Liver (tissue), 3 donors: ENCODE data around the gene TXK.

Experiments
- CTCF ChIP-seq: fragments of 150-350 bp; IDR thresholded peaks from 2 replicates; pipeline ENCODE4 v1.5.1; 2017; ENCODE audit warnings: improper control_type of control experiment, low read depth, low read length; ENCODE audit not compliant: missing input control
- GABPA ChIP-seq, 2 donors: IDR thresholded peaks in 1 of 2; conservative IDR thresholded peaks in 1 of 2; 2 replicates each; pipeline ENCODE4 v1.6.1; 2016; ENCODE audit warnings: antibody characterized with exemption in 2 of 2, mild to moderate bottlenecking in 1 of 2, moderate library complexity in 1 of 2
- JUND ChIP-seq, 2 donors: IDR thresholded peaks; 2 replicates each; pipeline ENCODE4 v1.6.1; 2016; ENCODE audit warnings: antibody characterized with exemption in 2 of 2
- MAX ChIP-seq: IDR thresholded peaks from 2 replicates; pipeline ENCODE4 v1.6.1; 2016; ENCODE audit warnings: antibody characterized with exemption
- RAD21 ChIP-seq, 2 donors: IDR thresholded peaks; 2 replicates each; pipeline ENCODE4 v1.6.1; 2016; ENCODE audit warnings: antibody characterized with exemption in 2 of 2, mild to moderate bottlenecking in 2 of 2
- REST ChIP-seq: IDR thresholded peaks from 2 replicates; pipeline ENCODE4 v1.6.1; 2016; ENCODE audit warnings: antibody characterized with exemption, mild to moderate bottlenecking
- RXRA ChIP-seq, 2 donors: IDR thresholded peaks; 2 replicates each; pipeline ENCODE4 v1.6.1; 2017 to 2018; ENCODE audit warnings: antibody characterized with exemption in 2 of 2, mild to moderate bottlenecking in 1 of 2
- TAF1 ChIP-seq: conservative IDR thresholded peaks from 2 replicates; pipeline ENCODE4 v1.6.1; 2016; ENCODE audit warnings: antibody characterized with exemption, mild to moderate bottlenecking
- YY1 ChIP-seq: IDR thresholded peaks from 2 replicates; pipeline ENCODE4 v1.6.1; 2016; ENCODE audit warnings: antibody characterized with exemption, mild to moderate bottlenecking
- donor health status: healthy.
- donor health status: healthy.

GRCh38 chr4:48032721-48033120 lies 101.3 kb downstream of the TXK start:
- TF ChIP-seq CTCF (no peak), YY1 (no peak), RXRA (IDR thresholded peaks at IDR 0.05) (no peak), GABPA (IDR thresholded peaks at IDR 0.05 in 1 of 2, conservative IDR thresholded peaks at IDR 0.05 in 1 of 2) (no peak), MAX (no peak), JUND (IDR thresholded peaks at IDR 0.05) (peak; percentile 95 to 96), TAF1 (no peak), REST (no peak), RAD21 (IDR thresholded peaks at IDR 0.05) (peak in 1 of 2 donors; percentile 7)
